GM19324 (cell line): ENCODE measurements around the gene CTSK.
"Not testable (repeated sequence)": the region's sequence is repeated elsewhere in the genome, so short reads cannot be mapped to it uniquely, and the experiment has no call there.

Experiments
- ATAC-seq: cut with Tn5 transposase; IDR thresholded peaks from one replicate; pipeline ENCODE4 v1.9.1; 2021; ENCODE audit warnings: mild to moderate bottlenecking, moderate library complexity; ENCODE audit not compliant: unreplicated experiment, low FRiP score

The CTSK gene

DNA sequence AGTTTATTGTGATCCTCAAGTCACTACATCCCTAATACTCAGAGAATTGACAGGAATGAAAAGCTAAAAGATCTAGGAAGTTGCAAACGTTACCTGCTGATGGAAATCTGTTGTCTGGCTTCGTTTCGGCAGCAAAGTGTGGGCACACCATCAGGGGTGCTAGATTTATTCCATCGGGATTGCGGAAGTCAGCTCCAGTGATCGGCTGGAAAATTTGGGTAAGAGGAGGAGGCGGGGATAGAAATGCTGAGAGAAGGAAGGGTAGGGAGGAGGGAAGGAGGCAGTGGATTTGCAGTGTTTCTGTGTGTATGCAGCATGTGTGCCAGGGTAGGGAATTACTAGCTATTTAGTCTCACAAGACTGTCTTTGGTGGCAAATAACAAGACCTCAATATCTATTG lies at the start of gene CTSK:
Gene CTSK, minus strand, starts transcription at position 140 of the 400 bp plus-strand sequence. CDS start 1,455 bp downstream, outside the sequence.
- no peak for ATAC-seq

DNA sequence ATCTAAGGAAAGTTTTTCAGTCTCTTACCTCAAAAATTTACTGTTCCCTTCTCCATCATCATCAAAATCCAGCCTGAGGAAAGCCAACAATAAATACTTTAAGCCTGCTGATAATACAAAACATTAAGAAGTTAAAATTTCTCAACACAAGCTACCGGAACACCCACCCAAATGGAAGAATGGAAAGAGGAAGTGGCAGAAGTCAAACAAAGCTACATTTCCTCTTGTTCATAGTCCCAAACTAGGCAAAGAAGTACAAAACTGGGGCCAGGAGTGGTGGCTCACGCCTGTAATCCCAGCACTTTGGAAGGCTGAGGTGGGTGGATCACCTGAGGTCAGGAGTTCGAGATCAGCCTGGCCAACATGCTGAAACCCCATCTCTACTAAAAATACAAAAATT lies 44.7 kb upstream of the CTSK start:
- not testable (repeated sequence) for ATAC-seq

DNA sequence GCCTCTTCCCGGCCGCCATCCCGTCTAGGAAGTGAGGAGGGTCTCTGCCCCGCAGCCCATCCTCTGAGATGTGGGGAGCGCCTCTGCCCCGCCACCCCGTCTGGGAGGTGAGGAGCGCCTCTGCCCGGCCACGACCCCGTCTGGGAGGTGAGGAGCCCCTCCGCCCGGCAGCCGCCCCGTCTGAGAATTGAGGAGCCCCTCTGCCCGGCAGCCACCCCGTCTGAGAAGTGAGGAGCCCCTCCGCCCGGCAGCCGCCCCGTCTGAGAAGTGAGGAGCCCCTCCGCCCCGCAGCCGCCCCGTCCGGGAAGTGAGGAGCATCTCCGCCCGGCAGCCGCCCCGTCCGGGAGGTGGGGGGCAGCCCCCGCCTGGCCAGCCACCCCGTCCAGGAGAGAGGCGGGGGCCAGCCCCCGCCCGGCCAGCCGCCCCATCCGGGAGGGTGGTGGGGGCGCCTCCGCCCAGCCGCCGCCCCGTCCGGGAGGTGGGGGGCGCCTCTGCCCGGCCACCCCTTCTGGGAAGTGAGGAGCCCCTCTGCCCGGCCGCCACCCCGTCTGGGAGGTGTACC lies 42.8 kb upstream of the CTSK start:
- not testable (repeated sequence) for ATAC-seq

DNA sequence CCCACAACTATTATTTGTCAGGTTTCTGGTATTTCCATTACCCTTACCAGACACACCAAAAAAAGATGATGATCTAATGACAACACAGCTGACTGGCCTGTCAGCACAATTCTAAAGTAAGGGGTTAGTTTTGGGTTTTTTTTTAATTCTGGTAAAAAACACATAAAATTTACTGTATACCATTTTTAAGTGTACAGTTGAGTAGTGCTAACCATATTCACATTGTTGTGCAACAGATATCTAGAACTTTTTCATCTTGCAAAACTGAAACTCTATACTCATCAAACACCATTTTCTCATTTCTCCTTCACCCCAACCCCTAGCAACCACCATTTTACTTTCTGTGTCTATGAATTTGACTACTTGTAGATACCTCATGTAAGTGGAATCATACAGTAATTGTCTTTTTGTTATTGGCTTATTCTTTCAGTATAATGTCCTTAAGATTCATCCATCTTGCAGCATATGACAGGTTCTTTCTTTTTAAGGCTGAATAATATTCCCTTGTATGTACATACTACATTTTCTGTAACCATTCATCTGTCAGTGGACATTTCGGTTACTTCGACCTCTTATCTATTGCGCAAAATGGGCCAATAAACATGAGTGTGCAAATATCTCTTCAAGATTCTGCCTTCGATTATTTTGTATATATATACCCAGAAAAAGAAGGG lies 38.5 kb upstream of the CTSK start:
- no peak for ATAC-seq

DNA sequence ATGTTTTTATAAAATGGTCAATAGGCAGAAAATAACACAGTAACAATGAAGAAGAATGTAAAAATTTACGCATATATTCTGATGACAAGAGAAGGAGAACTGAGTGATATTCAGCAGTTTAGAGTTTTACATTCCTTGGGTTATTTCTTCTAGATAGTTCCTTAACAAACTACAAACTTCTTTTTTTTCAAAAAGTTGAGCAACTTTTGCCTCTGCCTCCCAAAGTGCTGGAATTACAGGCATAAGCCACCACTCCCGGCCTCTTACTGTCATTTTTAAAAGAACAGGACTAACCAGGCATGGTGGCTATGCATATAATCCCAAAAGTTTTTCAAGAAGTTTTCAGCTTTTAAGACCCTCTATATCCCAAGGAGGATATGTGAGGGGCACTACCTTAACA lies 35.4 kb upstream of the CTSK start:
- no peak for ATAC-seq

DNA sequence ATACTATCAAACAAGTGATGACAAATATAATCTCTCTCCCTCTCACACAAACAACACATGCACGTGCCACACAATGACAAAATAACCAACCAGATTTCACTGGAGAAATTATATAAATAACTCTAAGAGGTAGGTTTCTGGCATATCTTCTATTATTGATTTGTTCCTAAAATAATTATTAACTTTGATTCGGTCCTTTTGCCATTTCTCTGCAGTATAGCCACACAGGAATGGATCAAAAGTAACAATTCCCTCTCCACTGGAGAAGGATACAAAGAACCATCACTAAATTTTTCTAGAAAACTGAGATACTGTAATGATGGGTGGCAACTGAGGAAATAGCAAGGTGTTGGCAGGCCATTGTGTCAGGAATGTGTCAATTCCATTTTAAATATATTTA lies 34.9 kb upstream of the CTSK start:
- no peak for ATAC-seq

DNA sequence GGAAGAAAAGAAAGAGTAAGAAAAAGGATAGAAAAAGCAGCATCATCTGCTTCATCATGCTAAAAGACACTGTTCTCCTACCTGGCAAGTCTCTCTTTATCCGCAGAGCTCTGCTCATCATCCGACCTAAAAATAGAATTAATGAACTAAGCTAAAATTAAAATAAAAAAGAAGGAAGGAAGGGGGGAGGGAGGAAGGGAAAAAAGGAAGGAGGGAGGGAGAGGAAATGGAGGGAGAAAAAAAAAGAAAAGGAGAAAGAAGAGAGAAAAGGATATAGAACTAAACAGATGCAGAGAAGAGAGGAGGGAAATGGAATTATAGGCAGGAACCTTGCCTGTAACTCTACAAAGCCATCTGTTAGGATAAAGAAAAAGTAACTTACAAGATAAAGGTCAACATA lies 34.3 kb upstream of the CTSK start:
- ATAC-seq = no peak

DNA sequence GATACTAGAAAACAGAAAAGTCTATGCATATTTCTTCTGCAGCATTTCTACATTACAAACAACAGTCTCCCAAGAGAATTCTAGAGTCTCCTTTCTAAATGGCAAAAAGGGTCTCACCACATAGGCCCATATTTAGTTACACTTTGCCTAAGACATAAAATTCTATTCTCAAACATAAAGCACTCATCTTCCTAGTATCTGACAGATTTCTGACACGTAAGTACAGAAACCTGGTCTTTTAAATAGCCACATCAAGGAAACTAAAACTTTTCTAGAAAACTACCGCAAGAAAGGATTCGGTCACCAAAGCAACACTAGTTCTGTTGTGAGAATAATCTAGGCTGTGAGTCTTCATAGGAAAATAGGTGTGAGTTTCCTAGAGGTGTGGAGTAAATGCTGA lies 33.6 kb upstream of the CTSK start:
- ATAC-seq = no peak

DNA sequence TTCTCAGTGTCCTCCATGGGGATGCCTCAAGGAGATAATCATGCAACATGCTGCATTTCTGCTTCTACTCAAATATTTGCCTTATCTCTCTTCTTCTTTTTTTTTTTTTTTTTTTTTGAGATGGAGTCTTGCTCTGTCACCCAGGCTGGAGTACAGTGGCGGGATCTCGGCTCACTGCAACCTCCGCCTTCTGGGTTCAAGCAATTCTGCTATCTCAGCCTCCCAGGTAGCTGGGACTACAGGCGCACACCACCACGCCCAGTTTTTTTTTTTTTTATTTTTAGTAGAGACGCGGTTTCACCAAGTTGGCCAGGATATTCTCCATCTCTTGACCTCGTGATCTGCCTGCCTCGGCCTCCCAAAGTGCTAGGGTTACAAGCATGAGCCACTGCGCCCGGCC lies 32.8 kb upstream of the CTSK start:
- ATAC-seq = not testable (repeated sequence)

DNA sequence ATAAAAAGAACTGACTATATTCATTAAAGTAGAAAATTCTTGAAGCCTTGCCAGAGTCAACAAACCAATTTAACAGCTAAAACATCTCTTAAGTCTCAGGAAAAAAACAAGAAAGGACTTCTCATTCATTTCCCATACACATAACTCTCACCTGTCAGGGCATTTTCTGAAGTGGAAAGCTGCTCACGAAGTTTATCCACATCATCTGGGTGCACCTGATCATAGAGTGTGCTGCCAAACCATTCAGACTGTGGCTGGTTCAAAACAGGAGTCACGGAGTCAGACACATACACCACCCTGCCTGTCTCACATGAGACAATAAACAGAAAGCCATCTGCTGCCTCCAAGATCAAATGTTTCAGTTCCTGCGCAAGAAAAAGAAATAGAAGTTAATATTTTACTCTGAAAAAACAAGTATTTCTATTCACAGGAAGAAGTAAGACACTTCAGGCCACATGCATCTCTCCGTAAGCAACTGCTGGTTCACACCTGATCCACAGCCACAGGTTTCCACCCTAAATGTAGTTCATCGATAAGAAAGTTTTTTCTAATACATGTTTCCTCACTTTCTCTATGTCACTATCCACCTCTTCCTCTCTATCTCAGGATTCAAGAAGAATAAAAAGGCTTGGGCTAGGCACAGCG lies 28.2 kb upstream of the CTSK start:
- no peak for ATAC-seq

DNA sequence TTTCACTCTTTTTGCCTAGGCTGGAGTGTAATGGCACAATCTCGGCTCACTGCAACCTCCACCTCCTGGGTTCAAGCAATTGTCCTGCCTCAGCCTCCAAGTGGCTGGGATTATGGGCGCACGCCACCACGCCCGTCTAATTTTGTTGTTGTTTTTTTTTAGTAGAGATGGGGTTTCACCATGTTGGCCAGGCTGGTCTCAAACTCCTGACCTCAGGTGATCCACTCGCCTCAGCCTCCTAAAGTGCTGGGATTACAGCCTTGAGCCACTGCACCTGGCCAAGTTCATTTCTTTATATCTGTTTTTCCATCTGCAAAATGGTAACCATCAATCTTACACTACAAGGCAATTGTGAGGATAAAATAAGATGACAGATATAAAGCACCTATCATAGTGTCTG lies 25.9 kb upstream of the CTSK start:
- ATAC-seq = not testable (repeated sequence)

DNA sequence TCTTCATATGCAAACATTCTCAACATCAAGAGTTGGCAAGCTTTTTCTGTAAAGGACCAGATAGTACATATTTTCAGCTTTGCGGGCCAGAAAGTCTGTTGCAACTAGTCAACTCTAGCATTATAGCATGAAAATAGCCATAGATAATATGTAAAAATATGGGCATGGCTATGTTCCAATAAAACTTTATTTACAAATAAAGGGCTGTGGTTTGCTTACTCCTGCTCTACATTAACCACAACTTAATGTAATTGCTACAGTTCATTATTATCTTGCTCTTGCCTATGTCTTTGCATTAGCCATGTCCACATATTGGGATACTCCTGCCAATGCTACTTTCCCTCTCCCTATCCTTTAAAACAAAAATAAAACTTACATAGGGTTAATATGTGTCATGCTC lies 24.5 kb upstream of the CTSK start:
- no peak for ATAC-seq

DNA sequence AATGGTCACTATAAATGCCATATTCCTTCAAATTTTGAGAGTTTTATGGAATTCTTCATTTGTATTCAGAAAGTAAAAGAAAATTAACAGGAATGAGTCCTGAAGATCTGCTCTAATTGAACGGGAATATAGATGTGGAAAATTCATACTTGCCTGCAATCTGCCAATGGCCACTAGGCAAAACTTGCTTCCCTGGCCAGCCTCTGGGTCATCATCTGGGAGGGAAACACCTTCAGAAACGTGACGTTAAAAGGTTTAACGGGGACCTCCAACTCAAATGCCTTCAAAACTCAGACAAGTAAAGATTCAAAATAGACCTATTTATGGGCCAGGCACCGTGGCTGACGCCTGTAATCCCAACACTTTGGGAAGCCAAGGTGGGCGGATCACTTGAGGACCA lies 21.7 kb upstream of the CTSK start:
- no peak for ATAC-seq

DNA sequence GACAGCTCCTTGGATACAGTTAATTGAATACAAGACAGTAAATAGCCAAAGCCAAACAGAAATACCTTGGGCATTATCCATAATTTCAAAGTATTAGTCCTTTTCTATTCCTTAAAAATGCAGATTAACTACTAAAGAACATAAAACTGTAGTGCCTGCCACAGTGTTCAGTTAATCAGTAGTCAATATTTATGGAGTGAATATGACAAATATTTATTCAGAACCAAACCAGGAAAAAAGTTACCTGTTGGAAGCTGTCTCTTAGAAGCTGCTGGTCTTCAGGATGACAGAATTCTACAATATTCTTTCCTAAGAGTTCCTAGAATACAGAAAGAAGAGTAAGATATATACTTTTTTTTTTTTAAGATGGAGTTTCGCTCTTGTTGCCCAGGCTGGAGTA lies 18.2 kb upstream of the CTSK start:
- ATAC-seq = no peak

DNA sequence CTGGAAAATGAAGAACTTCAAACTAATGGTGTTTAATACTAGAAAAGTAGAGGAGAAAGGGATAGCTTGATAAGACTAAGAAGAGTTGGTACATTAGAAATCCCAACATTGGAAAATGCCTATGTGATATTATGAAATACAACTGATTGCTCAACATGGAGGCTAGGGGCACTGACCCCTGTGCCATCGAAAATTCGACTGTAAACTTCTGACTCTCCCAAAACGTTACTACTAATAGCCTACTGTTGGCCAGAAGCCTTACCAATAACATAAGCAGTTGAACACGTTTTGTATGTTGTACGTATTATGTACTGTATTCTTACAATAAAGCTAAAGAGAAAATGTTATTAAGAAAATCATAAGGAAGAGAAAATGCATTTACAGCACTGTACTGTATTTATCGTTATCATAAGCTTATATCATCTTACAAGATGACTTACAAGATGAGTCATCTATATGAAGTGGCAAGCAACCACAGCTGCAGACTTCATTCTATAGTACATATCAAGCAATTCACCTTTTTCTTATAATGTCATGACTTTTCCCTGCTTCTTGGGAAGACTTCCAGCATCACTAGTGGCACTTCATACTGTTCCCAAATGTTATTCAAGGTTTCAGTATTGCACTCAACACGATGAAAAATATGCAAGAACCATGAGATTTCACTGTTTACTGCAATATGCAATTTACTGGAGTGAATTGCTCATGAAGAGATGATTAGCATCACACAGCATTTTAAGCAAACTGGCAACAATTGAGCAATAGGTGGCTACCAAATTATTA lies 12.9 kb upstream of the CTSK start:
- no peak for ATAC-seq

DNA sequence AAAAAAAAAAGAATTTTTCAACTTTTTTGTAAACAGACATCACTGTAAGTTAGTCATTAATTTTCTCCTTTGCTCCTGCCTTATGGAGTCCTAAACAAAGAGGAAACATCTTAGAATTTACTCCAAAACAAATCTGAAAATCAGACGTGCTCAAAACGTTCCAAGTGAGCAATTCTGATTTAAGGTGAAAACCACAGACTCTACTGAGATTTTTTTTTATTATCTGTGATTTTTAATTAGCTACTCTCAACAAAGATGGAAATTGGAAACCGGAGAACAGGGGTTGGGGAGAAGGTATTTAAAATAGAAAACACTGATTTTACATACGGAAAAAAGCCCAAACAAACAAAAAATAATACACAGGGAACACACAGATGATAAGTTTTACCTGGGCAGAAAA lies 7.8 kb upstream of the CTSK start:
- ATAC-seq = no peak

DNA sequence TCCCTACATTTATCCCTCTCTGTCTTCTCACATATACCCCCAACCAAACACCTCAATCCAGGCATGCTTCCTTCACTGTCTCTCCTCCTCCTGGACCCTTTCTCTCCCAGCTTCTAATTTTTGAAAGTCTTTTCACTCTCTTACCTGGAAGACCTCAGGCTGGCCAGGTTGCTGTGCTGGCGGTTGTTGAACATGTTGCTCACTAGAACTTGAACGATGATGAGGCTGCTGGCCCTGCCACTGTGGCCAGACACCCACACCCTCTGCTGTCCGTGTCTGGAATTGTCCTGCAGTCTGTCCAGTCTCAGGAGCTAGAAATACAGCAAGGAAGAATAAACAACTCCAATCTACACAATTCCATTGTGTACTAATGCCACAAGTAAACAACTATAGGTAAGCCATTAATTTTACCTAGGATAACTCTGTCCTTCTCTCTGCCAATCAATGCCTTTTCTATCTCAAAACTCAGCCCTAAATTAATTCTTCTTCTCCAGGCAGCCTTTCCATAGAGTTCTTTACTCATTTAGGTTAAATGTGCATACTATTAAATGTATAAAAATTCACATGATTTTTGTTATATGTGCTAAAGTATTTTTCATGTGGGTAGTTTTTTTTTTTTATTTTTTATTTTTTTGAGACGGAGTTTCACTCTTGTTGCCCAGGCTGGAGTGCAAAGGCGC lies 5.1 kb upstream of the CTSK start:
- ATAC-seq = no peak

DNA sequence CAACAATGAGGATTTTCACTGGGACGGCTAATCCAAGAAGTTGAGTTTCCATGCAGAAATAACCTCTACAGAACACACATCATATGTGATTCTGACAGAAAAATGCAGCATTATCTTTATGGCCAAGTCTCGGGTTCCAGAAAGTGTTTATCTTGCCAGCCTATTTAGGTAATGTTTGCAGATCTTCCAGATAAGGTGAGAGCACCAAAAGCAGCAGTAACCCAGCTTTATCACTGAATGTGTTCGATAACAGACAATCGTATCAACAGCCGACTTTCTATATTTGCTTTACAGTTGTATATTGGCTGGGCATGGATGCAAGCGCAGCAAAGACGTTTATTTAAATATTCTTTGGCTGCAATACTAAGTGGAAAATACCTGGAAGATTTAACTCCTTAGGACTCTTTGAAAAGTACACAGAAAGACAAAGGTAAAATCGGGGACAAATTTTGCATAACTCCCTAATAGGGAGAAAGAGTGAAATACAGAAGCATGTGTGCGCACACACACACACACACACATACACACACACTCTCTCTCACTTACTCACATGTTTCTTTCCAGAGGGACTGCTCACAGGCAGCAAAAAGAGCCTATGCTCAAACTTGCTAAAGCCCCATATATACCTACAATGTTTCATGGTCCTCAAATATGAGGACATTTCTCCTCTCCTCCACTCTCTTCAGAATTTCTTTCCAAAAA lies 3.0 kb upstream of the CTSK start:
- ATAC-seq = no peak

DNA sequence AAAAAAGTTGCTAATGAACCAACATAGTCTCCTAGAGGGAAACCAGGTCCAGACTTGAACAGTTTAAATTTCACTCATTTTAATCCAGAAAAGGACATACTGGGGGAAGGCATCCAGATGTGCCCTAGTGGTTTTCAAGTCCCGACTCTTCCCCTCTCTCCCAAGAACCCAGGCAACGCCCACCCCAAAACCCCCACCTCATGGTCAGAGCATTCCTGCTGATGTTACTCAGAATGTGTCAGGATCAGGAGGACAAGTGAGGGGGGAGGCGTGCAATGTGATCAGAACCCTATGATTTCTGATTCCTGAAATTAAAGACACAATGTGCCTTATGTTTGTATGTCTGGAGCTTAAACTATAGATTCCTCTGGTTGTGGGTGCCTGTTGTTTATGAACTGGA lies 1.6 kb upstream of the CTSK start:
- ATAC-seq = no peak

DNA sequence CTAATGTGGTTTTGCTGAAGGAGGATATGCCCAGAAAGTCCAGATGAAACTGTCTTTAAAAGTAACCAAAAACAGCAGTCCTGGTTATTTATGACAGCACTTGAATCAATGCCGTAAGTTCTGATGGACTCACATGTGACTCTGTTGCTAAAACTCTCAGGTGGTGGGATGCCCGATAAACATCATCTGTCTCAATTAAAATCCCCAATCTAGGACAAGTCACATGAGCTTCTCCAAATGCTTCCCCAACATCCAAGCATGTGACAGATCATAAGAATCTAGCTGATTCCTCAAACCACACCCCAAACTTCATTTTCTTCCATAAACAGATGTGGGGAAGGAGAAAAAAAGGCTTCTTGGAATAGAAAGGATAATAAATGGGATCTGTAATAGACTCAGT lies 786 bp upstream of the CTSK start:
- no peak for ATAC-seq
